Measurements from ENCODE around the gene HNRNPUL1. TPM values are rescaled to one million over a fixed set of nuclear protein-coding genes. Genes with fewer than 3 reads are reported as not detected.
"Not testable (repeated sequence)": the region's sequence is repeated elsewhere in the genome, so short reads cannot be mapped to it uniquely, and the experiment has no call there.

Gene HNRNPUL1
- total RNA-seq: 159 TPM

DNA sequence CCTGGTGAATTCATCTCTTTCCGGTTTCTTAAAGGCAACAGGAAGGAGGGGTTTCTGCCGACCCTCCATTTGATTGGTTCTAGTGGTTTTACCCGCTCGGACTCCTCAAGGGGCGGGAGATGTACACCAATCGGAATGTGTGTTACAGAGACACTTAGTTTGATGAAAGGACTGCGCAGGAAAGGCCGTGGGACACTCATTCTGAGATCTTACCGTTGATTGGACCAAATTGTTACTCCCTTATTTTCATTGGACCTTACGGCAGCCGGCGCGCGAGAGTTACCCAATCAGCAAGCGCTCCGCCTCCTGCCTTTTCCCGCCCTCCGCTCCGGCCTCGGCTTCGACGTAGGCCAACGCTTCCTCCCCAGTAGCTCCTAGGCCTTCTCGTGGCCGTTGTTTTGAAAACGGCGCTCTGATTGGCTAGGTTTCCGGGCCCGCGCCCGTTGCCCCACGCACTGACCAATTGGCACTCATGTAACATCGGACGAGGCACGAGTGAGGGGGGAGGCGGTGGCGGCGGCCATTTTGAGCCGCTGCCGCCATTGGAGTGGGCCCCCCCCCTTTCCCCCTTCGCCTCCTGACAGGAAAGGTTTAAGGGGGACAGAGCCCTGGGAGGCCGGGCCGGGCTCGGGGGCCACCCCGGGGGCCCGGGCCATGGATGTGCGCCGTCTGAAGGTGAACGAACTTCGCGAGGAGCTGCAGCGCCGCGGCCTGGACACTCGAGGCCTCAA, at the start of gene HNRNPUL1:
Gene HNRNPUL1 (plus strand): TSS at position 523 of the 731 bp plus-strand sequence. CDS start 132 bp downstream, at position 655.
- DNase-seq (ENCODE audit: low read depth in 2 of 3, low spot score in 2 of 3): peak; percentile 100

GRCh38 chr19:41217741-41218140, 46.4 kb upstream of the HNRNPUL1 start:
- DNase-seq (ENCODE audit: low read depth in 2 of 3, low spot score in 2 of 3): no peak

- no peak for DNase-seq (ENCODE audit: low read depth in 2 of 3, low spot score in 2 of 3)
These were observed 45.9 kb upstream of the HNRNPUL1 start for GRCh38 chr19:41218249-41218614.

- DNase-seq (ENCODE audit: low read depth in 2 of 3, low spot score in 2 of 3): peak in 1 of 3 donors; percentile 26
These were observed 45.3 kb upstream of the HNRNPUL1 start, which contains the start of gene AXL for GRCh38 chr19:41218615-41219507. Gene AXL, plus strand, starts transcription at chr19:41219223. Its CDS starts 170 bp downstream, at chr19:41219393.

- DNase-seq (ENCODE audit: low read depth in 2 of 3, low spot score in 2 of 3): peak in 2 of 3 donors; percentile 34 to 44
These were observed 44.1 kb upstream of the HNRNPUL1 start for GRCh38 chr19:41219924-41220567.

DNA sequence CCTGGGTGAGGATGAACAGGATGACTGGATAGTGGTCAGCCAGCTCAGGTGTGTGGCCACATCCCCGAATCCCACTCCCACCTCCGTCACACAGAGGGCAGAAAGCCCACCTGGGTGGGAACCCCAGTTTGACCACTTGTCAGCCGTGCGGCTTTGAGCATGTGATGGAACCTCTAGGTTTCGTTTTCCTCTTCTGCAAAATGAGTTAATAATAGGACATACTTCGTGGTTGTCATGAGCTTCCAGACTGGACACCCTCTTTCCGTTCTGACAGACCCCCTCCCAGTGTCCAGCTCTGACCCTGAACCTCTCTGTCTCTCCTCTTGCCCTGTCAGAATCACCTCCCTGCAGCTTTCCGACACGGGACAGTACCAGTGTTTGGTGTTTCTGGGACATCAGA, 43.4 kb upstream of the HNRNPUL1 start:
- DNase-seq (ENCODE audit: low read depth in 2 of 3, low spot score in 2 of 3): no peak

- DNase-seq (ENCODE audit: low read depth in 2 of 3, low spot score in 2 of 3): no peak
These were observed 42.5 kb upstream of the HNRNPUL1 start for GRCh38 chr19:41221514-41222205.

DNA sequence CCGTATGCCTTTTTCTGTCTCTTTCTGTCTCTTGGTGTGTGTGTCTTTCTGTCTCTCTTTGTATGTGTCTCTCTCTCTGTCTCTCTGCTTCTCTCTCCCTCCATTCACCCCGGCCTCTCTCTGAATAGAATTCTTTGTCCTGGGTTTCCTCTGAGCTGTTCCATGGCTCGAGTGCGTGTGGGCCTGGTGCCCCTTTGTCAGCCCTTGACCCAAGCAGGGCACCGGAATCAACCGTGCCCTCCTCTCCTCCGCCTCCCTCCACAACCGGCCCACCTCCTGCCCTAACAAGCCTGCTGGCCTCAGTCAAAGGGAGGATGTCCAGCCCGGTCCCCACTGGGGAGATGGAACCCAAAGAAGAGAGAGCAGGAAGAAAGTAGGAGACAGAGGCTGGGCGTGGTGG, 41.9 kb upstream of the HNRNPUL1 start:
- DNase-seq (ENCODE audit: low read depth in 2 of 3, low spot score in 2 of 3): no peak

GRCh38 chr19:41223431-41224234, 40.5 kb upstream of the HNRNPUL1 start:
- no peak for DNase-seq (ENCODE audit: low read depth in 2 of 3, low spot score in 2 of 3)

DNA sequence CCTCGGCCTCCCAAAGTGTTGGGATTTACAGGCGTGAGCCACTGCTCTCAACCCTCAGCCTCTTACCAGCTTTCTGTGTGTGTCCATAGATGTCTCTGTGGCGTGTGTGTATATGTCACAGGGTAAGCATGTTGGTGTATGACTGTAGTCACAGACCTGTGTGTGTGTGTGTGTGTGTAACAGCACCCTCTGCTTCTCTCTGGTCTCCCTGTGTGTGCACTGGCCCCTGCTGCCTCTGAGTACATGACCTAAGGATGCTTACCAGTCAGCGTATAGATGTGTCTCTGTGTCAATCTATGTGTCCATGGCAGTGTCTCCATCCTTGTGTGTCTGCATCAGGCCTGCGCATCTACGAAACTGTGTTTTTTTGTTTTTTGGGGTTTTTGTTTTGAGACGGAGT, 39.5 kb upstream of the HNRNPUL1 start:
- no peak for DNase-seq (ENCODE audit: low read depth in 2 of 3, low spot score in 2 of 3)

- DNase-seq (ENCODE audit: low read depth in 2 of 3, low spot score in 2 of 3): peak in 2 of 3 donors; percentile 60 to 79
These were observed 38.7 kb upstream of the HNRNPUL1 start for GRCh38 chr19:41225238-41226052.

DNA sequence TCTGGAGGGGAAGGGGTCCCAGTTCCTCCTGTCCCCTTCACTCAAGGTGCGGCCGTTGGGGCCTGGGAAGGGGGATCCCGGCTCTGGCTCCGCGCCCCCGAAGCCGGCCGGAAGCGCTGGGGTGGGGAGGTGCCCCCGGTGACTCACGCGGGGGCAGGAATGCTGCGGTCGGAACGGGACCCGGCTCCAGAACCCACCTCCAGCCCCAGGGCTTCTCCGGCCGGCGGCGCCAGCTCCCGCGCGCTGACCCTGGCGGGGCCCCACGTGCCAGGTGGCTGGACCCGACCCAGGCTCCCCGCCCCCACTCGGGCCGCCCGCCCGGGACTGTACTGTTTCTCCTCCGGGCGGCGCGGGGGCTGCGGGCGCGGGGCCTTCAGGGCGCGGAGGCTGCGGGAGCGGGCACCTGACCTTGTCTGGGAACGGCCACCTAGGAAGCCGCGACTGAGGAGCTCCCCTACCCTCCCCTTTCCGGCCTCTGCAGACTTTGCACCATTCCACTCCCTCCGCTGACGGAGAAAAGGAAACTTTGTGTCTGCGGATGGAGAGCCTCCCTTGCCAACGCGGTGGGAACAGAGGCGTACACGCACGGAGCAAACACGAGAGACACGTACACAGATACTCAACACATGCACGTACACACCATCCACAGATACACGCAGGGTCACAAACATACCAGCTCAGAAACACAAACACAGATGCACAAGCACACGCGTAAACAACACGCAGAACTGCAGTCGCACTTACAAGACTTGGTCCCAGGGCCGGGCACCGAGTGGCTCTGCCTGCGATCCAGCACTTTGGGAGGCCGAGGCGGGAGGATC, 37.9 kb upstream of the HNRNPUL1 start:
- DNase-seq (ENCODE audit: low read depth in 2 of 3, low spot score in 2 of 3): peak in 1 of 3 donors; percentile 71

GRCh38 chr19:41226874-41227390, 37.2 kb upstream of the HNRNPUL1 start:
- no peak for DNase-seq (ENCODE audit: low read depth in 2 of 3, low spot score in 2 of 3)

GRCh38 chr19:41228486-41228885, 35.7 kb upstream of the HNRNPUL1 start:
- no peak for DNase-seq (ENCODE audit: low read depth in 2 of 3, low spot score in 2 of 3)

- DNase-seq (ENCODE audit: low read depth in 2 of 3, low spot score in 2 of 3): not testable (repeated sequence)
These were observed 34.8 kb upstream of the HNRNPUL1 start for GRCh38 chr19:41229338-41229737.

GRCh38 chr19:41230067-41230857, 33.9 kb upstream of the HNRNPUL1 start:
- no peak for DNase-seq (ENCODE audit: low read depth in 2 of 3, low spot score in 2 of 3)

DNA sequence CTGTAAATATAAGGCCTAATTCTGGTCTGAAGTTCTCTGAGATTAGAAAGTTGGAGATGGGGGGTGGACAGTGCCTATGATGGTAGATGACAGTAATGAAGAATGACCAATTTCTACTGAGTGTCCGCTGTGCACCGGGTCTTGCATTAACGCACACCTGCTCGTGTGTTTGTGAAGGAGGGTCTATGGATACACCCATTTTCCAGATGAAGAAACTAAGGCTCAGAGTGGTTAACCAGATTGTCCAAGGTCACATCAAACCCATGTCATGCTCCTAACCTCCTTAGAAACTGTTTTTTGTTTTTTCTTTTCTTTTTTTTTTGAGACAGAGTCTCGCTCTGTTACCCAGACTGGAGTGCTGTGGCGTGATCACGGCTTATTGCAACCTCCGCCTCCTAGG, 31.5 kb upstream of the HNRNPUL1 start:
- no peak for DNase-seq (ENCODE audit: low read depth in 2 of 3, low spot score in 2 of 3)

Data from hematopoietic multipotent progenitor cell (in vitro differentiated cells).